ENCODE data around the gene BEST3. TPM values are rescaled to one million over a fixed set of nuclear protein-coding genes. Genes with fewer than 3 reads are reported as not detected.
"Not testable (repeated sequence)": the region's sequence is repeated elsewhere in the genome, so short reads cannot be mapped to it uniquely, and the experiment has no call there.

Gene BEST3
- total RNA-seq, 1 donor from 2014 or later: not detected

DNA sequence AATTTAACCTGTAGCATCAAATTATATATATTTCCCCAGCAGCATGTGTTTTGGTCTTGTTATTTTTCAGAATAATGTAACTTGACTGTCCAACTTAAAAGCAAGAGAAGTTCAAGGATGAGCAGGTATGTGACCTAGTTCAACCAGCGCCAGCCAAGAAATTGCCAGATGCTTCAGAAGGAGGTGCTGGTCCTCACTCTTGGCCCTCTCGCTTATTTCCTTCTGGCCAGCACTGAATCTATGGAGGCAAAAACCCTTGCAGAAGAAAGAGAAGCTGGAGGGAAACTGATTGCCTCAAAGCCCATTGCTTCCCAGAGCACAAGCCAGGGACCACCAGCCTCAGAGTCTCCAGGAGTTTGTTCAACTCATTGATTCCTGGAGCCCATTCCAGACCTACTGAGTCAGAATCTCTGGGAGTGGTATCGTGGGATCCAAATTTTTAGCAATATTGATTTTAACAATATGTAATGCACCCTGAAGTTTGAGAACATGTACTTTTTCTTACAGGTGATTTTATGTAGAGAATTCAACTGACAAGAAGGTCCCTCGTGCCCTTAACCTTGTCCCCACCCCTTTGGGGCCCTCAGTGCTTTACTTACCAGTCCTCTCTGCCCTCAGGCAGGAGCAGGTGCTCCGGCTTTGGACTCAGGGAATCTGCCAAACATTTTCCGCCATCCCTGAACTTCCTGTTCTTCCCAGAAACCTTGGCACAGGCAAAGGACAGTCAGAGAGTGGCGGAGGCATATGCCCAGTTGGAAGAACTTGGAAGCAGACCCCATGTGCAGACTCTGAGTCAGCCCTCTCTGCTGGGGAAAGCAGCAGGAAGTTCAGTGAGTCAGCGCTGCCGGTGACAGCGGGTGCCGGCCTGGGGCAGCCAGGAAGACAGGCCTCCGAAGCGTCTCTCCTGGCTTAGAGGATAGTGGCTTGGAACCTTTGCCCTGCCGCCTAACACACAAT, 10.4 kb downstream of the BEST3 start:
- intact Hi-C loops (cut with micrococcal nuclease): no loop called here

DNA sequence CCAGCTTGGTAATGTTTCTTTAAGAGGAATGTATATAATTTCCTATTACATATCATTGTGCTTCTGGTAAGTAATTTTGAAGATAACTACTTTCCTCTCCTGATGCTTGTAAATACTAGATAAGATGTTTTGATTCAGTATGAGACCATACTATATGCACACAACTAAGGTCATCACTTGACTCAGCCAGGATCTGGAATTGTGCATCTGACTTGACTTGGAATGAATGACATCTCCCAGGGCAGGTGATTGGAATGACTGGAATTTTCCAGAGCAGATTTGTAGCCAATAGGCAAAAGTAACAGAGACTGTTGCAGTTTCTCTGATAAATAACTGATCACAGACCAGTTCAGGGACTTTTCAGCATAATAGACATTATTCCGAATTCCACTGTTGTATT, 11.1 kb downstream of the BEST3 start:
- intact Hi-C loops (cut with micrococcal nuclease): no loop called here

DNA sequence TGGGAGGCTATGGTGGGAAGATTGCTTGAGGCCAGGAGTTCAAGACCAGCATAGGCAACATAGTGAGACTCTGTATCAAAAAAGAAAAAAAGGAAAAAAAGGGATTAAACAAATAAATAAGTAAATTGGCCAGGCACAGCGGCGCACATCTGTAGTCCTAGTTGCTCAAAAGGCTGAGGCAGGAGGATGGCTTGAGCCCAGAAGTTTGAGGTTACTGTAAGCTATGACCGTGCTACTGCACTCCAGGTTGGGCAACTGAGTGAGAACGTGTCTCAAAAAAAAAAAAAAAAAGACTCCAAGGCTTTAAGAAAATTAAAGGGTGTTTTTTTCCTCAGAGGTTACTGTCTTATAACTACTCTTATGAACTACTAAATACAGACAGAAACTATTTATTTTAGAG, 11.7 kb downstream of the BEST3 start:
- intact Hi-C loops (cut with micrococcal nuclease): no loop called here

DNA sequence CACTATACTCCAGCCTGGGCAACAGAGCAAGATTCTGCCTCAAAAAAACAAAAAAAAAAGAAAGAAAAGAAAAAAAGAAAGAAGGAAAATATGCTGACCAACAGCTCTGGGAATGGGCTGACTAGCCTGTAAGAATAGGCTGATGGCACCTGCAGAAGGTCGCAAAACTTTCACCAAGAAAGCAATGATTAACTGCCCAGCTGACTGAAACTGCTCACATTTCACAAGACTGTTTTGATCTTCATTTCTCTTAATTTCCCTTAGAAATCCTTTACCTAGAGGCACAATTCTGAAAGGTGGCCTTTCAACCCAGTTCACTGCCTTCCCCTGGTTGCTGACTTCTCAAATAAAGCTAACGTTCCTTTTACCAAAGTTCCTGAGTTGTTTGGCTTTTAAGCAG, 12.4 kb downstream of the BEST3 start:
- intact Hi-C loops (cut with micrococcal nuclease): no loop called here

DNA sequence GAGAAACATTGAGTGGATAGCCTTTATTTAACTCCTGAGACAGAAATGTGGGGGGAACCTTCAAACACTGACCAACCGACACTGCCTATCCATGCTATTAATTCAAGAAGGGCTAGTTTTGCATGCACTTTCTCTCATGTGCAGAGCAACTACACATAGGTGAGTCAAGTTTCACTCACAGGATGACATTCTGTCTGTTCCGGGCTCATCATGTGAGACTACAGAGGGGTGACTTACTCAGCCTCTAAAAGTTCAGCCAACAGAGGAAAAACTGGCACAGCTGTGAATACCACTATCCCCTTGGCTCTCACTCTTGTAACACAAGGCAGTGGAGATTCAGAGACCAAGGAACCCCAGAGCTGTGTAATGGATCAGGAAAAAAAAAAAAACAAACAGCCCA, 13.3 kb downstream of the BEST3 start:
- intact Hi-C loops (cut with micrococcal nuclease): no loop called here

DNA sequence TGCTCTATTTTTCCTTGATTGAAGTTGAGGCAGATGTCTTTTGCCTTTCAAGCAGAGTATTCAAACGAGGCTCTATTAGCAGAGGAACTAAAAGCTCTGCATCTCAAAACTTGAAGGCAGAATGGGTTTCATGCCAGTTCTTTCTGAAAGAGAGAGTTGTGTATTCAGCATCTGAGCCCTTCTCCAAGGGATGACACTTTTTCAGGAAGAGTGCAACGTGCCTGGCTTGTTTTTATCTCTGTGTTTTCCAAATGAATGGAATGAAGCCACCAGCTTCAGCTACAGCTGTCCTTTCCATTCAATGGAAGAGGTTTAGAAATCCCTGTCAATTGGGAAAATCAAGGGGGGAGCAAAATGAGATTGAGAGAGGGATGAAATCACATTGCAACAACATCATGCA, 14.6 kb downstream of the BEST3 start:
- intact Hi-C loops (cut with micrococcal nuclease): no loop called here

DNA sequence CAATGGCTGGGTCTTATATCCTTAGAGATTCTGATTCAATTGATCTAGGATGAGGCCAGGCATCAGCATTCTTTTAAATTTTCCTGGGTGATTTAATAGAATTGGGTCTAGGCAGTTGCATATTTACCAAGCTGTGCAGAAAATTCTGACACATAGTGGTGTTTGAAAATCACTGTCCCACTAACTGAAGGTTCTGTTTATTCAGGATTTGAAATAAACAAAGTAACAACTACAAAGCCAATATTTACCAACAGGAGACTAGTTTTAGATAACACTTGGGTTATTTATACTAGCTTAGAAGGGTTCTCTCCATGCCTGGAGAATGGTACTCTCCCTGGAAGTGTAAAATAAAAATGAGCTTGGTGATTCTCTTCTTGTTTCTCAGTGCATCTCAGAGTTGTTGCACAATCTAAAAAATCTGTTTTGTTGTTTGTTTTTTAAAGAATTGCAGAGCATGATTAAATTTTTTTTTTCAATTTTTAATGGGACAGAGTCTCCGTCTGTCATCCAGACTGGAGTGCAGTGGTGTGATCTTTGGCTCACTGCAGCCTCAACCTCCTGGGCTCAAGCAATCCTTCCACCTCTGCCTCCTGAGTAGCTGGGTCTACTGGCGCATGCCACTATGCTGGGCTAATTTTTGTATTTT, 16.9 kb downstream of the BEST3 start:
- intact Hi-C loops (cut with micrococcal nuclease): no loop called here

DNA sequence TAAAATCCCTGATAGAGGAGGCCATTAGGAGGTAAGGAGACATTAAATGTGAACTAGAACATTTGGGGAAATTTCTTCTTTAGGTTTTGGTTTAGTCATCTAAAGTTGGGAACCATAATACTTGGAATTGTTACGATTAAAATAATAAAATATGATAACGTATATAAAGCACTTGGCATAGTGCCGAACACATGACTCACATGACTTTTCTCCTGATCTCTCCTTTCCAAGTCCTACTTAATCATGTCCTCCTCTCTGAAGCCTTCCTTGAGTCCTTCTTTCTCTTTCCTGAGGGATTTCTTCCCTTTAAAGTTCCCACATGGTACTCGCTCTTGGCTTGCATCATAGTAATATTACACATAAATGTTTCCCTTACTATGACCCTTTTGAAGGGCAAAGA, 20.0 kb downstream of the BEST3 start:
- intact Hi-C loops (cut with micrococcal nuclease): no loop called here

DNA sequence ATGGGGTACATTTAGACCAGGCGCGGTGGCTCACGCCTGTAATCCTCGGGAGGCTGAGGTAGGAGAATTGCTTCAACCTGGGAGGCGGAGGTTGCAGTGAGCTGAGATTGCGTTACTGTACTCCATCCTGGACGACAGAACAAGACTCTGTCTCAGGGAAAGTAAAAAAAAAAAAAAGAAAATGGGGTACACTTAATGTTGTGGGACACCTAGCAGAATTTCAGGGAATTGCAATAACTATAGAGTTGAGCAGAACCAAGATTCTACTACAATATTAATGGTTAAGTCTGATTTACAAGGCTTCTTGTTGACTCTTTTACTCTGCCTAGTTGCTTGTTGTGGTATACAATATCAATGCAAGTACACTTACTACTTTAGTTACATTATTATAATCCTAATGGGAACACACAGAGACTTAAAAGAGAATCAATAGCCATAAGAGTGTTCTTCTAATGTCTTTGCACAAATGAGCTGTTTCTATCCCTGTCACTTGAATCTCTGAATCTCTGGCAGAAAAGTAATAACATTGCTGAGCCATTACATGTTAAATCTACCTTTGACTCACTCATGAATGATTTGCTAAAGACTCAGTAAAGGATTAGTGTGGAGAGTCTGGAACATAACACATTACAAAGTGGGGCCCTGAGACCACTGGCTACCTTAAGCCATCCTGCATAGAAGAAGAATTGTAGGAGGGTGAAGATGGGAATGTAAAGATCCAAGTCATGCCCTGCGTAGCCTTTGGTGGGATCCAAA, 22.7 kb downstream of the BEST3 start:
- intact Hi-C loops (cut with micrococcal nuclease): no loop called here

DNA sequence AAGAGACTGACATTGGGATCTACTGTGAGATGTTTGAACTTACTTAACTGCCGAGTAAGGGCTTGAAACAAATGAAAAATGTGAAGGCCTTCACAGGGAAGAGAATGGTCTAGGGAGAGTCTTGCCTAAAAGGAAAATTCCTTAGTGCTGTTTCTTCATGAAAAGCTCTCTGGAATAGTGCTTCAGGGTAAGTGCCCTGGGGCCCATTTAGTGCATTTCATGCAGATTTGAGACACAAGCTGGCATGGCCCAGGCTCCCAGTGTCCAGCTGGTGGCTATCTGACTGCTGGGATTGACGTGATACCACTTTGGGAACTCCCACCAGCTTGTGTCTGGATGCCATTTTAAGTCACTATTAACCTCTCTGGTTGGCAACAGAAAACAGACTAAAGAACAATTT, 26.9 kb downstream of the BEST3 start:
- intact Hi-C loops (cut with micrococcal nuclease): no loop called here

DNA sequence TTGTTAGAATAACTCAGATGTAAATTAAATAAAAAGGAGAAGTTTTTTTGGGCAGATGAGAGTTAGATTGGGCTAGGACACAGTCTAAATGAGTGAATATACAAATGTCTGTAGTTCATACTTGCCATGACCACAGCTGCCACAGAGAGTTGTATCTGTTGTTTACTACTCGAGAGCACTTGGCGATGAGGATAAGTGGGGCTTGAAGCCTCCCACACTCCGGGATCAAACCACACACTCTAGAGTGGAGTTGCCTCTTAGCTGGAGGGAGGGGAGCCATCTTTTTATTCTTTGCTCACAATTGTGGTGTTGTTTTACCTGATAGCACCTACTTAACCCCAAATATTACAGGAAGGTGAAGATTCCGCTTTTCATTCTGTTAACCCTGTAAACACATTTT, 27.5 kb downstream of the BEST3 start:
- intact Hi-C loops (cut with micrococcal nuclease): no loop called here

DNA sequence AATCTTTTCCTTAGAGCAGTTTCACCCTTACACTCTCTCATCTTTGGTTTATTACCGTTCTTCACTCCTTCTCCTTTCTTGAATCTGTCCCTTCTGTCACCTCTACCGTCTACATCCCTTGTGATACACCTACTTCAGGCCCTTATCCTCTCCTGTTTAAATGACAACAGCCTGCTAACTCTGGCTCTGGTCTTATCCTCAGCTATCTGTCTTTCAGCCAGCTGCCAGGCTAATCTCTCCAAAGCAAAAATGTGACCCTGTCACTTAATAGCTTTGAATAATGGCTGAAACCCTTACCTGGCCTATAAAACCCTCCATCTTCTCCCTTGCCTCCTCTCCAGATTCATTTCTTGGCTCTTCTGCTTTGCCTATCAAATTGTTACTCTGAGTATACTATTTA, 32.3 kb downstream of the BEST3 start:
- intact Hi-C loops (cut with micrococcal nuclease): no loop called here

DNA sequence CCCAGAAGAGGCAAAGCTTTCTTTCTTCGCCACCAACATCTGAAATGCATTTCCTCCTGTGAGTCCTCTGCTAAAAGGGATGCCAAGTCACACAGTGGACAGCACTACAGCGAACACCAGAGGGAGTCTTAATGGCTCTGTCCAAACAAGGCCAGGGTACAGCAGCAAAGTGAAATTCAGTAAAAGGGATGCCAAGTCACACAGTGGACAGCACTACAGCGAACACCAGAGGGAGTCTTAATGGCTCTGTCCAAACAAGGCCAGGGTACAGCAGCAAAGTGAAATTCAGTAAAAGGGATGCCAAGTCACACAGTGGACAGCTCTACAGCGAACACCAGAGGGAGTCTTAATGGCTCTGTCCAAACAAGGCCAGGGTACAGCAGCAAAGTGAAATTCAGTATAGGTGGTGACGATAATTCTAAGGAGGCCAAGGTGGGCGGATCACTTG, 34.1 kb downstream of the BEST3 start:
- intact Hi-C loops (cut with micrococcal nuclease): not testable (repeated sequence)

DNA sequence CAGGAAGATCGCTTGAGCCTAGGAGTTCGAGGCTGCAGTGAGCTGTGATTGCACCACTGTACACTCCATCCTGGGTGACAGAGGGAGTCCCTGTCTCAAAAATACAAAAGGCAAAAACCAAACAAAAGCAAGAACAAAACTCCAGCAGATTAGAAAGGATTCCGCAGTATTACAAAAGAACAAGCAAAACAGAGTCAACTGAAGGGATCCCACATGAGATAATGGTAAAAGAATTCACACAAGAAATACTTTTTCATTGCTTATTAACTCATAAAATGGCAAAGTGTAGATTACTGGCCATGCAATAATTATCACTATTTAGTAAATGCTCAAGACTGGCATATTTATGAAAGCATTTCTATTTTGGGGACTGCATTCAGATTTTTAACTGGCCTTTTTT, 35.4 kb downstream of the BEST3 start:
- intact Hi-C loops (cut with micrococcal nuclease): no loop called here

DNA sequence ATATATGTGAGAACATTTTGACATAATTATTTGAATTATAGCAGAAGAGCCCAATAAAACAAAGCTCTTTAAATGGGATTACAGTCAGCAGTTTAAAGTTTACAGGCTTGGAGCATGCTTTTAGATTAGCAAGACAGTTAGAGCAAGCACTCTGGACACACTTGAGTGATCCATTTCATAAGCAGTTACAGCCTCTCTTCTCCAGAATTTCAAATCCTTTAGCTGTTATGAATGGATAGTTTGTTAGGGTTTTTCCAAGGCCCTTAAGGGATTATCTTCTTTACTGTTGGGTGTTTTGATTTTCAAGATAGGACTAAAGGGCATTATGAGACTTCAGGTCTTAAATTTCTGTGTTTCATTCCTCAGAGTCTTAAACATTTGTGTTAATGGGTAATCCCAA, 36.3 kb downstream of the BEST3 start:
- intact Hi-C loops (cut with micrococcal nuclease): no loop called here

DNA sequence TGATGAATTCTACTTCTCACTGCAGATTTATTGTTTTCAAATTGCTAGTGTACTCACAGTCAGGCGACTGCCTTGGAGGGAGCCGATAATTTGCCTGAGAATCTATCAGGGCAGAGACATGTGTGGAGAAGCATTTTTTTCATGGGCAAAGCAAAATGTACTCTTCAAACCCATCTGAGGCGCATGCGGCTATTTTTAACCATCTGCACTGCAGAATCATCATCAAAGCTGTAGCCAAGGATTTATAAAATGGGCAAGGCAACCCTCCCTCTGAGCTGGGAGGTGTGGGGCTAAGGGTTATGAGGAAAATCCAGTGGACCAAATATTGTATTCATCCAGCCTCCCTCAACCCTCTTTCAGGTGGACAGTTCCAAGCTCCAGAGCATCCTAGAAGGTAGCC, 37.7 kb downstream of the BEST3 start:
- intact Hi-C loops (cut with micrococcal nuclease): no loop called here

DNA sequence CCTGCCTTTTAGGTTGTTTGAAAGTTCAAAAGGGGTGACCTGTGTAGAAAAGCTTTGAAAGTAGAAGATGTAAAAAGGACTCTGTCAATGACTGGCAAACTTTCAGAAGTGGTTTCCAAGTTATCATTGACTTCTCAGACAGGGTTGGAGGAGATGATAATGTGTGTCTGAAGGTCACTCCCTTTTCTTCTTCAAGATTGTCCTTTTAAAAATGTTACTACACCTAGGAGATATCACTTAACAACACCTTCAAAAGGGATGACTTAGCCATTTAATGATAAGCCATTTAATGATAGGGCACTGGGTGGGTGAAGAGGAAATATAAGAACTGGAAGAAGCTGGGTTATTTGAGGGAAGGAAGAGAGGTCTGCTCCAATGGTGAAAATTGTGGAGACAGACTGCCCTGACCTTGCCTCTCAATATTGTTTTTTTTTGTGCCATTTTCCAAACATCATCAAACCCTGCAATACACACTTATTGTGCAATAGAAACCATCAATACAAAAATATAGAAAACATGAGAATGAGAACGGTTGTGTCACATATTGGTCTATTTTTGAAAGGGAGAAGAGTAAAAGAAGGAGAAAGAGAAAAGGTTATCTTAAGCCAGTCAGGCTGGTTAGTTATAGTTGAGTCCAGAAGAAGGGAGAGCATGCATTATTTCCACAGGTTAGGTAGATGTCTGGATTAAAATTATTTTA, 38.8 kb downstream of the BEST3 start:
- intact Hi-C loops (cut with micrococcal nuclease): no loop called here

DNA sequence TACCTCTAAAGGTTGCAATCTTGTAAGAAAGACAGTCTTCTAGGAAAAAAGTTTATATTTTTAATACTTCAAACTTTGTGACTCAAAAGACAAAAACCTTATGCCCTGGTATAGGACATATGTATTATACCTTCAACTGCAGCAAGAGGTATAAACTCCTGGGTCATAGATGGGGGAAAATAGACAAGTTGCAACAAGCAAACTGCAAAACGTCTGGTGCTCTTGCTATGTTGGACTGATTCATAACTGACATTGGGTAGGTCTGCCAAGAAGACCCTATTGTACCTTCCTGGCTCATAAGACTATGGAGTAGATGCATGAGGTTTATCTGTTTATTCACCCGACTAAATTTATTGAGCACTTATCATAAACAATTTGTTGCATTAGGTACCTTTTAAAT, 40.9 kb downstream of the BEST3 start:
- intact Hi-C loops (cut with micrococcal nuclease): no loop called here

DNA sequence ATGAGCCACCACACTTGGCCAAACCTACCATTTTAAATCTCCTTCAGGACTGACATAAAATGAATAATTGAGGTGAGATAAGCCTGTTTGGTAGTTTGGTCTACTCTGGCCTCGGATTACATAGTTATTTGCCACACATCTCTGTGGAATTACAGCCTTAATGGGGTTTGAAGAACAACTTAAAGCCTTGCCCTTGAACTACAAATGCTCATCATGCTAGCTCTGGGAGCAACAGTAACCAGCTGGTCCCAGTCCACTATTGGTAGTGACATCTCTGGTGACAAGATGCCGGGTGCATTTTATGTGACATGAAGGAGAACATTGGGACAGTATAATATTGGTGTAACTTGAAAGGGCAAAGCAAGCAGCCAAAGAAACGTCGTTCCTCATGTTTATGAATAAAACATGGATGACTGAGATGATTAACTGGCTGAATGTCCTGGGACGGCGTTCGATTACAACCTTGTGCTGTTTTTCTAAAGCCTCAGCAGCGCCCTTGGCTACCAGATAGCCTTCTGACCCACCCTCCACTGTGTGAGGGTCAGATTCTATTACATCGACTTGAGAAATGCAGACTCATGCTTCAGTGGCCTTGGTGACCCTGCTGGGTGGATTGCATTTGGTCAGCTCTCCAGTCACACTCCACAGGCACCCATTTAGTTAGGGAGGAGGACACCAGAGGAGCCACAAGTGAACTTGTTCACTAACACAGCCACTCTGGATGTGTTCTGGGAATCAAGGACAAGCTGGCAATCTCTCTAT, 41.5 kb downstream of the BEST3 start:
- intact Hi-C loops (cut with micrococcal nuclease): no loop called here

DNA sequence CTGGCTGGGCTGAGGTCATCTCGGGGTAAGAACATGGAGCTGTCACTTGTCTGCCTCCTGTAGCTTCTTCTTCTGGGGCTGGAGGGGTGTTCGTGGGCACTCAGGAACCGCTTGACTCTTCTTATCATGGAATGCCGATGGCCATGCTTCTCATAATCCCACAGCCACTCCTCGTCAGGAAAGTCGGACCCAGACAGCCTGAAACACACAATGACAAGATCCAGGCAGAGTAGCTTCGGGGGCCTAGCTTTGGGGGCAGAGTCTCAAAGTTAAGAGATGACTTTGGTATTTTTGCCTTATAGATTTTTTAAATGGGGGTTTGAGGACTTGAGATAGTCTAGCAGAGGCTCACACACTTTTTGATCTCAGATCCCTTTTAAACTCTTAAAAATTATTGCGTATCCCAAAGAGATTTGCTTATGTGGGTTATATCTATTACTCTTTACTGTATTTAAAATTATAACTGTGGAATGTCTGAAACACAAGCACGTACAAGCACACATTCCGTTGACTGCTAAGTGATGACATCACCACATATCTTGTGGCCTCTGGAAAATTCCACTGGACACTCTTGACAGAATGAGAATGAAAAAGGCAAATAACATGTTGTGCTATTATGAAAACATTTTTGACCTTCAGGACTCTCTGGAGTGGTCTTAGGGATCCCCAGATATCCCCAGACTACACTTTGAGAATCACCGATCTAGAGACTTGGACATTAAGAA, 43.3 kb downstream of the BEST3 start:
- intact Hi-C loops (cut with micrococcal nuclease): no loop called here
